HL-60 (cell line): ENCODE data around the gene ANKRD2.

Experiments
- DNase-seq, 2 experiments: peaks; one replicate each; pipeline ENCODE4 v3.0.0-alpha.2; 2010 to 2020; ENCODE audit warnings: low read depth in 1 of 2, low spot score in 1 of 2
- H3K27ac ChIP-seq: fragments of 250-450 bp; sonication (Bioruptor Pico); replicated peaks from 2 replicates; pipeline ENCODE4 v1.5.1; 2020; ENCODE audit warnings: mild to moderate bottlenecking, moderate library complexity
- H3K27me3 ChIP-seq: fragments of 250-450 bp; sonication (Bioruptor Pico); 2 replicates; pipeline ENCODE4 v1.5.1; 2021; ENCODE audit warnings: mild to moderate bottlenecking, moderate library complexity; ENCODE audit not compliant: insufficient read depth, poor library complexity, severe bottlenecking
- H3K4me3 ChIP-seq: replicated peaks from 2 replicates; pipeline ENCODE4 v1.5.1; 2011; ENCODE audit warnings: mild to moderate bottlenecking, control low read depth, low read length; ENCODE audit not compliant: insufficient read depth
- GABPA ChIP-seq: IDR thresholded peaks from 2 replicates; pipeline ENCODE4 v1.6.1; 2012; ENCODE audit warnings: low read depth
- POLR2AphosphoS5 ChIP-seq: IDR thresholded peaks from 2 replicates; pipeline ENCODE4 v1.6.1; 2012; ENCODE audit warnings: low read depth
- SPI1 ChIP-seq: IDR thresholded peaks from 2 replicates; pipeline ENCODE4 v1.6.1; 2012; ENCODE audit warnings: low read depth, mild to moderate bottlenecking, borderline replicate concordance
- TF ChIP-seq, protein P1 (sequence below): IDR thresholded peaks from one replicate; pipeline ENCODE4 v1.5.1; 2011; ENCODE audit warnings: low read length, control low read depth, inconsistent platforms; ENCODE audit not compliant: insufficient read depth
- TF ChIP-seq, protein P2 (sequence below): IDR thresholded peaks from 2 replicates; pipeline ENCODE4 v1.6.1; 2012; ENCODE audit warnings: low read depth; ENCODE audit not compliant: insufficient replicate concordance

Gene ANKRD2

DNA sequence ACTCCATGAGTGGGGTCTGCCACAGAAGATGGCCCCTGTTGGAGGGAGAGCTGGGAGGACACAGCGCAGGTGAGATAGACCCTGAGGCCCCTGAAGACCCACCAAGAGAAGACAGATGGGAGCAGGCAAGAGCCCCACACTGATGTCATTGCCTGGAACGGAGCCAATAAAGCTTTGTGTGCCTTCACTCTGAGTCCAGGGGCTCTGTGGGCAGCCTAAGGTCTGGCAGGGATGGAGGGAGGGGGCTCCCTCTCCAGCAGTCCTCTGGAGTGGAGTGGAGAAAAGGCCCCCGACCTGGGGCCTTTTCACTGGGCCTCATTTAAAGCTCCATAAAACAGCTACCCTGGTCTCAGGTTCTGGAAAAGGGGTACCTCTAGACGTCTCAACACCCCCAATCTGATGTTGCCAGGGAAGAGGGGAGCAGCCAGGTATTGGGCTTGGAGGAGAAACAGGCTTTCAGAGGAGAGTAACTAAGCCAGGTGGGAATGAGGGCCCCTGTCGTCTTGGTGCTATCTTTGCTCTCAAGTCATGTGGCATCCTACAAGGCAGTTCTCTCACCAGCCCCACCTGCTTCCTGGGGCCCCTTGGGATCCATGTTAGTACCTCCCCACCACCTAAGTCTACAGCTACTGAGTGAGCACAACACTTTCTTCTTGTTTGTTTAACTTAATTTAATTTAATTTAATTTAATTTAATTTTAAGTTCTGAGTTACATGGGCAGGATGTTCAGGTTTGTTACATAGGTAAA, 18.3 kb downstream of the ANKRD2 start:
- no peak for DNase-seq
- no peak for TF ChIP-seq SPI1
- no peak for TF ChIP-seq POLR2AphosphoS5
- no peak for TF ChIP-seq GABPA
- TF ChIP-seq, protein P1, sequence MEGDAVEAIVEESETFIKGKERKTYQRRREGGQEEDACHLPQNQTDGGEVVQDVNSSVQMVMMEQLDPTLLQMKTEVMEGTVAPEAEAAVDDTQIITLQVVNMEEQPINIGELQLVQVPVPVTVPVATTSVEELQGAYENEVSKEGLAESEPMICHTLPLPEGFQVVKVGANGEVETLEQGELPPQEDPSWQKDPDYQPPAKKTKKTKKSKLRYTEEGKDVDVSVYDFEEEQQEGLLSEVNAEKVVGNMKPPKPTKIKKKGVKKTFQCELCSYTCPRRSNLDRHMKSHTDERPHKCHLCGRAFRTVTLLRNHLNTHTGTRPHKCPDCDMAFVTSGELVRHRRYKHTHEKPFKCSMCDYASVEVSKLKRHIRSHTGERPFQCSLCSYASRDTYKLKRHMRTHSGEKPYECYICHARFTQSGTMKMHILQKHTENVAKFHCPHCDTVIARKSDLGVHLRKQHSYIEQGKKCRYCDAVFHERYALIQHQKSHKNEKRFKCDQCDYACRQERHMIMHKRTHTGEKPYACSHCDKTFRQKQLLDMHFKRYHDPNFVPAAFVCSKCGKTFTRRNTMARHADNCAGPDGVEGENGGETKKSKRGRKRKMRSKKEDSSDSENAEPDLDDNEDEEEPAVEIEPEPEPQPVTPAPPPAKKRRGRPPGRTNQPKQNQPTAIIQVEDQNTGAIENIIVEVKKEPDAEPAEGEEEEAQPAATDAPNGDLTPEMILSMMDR = no peak
- TF ChIP-seq, protein P2, sequence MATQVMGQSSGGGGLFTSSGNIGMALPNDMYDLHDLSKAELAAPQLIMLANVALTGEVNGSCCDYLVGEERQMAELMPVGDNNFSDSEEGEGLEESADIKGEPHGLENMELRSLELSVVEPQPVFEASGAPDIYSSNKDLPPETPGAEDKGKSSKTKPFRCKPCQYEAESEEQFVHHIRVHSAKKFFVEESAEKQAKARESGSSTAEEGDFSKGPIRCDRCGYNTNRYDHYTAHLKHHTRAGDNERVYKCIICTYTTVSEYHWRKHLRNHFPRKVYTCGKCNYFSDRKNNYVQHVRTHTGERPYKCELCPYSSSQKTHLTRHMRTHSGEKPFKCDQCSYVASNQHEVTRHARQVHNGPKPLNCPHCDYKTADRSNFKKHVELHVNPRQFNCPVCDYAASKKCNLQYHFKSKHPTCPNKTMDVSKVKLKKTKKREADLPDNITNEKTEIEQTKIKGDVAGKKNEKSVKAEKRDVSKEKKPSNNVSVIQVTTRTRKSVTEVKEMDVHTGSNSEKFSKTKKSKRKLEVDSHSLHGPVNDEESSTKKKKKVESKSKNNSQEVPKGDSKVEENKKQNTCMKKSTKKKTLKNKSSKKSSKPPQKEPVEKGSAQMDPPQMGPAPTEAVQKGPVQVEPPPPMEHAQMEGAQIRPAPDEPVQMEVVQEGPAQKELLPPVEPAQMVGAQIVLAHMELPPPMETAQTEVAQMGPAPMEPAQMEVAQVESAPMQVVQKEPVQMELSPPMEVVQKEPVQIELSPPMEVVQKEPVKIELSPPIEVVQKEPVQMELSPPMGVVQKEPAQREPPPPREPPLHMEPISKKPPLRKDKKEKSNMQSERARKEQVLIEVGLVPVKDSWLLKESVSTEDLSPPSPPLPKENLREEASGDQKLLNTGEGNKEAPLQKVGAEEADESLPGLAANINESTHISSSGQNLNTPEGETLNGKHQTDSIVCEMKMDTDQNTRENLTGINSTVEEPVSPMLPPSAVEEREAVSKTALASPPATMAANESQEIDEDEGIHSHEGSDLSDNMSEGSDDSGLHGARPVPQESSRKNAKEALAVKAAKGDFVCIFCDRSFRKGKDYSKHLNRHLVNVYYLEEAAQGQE = no peak
- H3K4me3 ChIP-seq = no peak overlapping the region
- H3K27me3 ChIP-seq = no peaks in the 10 kb centered on the region
- H3K27ac ChIP-seq = no peak overlapping the region

DNA sequence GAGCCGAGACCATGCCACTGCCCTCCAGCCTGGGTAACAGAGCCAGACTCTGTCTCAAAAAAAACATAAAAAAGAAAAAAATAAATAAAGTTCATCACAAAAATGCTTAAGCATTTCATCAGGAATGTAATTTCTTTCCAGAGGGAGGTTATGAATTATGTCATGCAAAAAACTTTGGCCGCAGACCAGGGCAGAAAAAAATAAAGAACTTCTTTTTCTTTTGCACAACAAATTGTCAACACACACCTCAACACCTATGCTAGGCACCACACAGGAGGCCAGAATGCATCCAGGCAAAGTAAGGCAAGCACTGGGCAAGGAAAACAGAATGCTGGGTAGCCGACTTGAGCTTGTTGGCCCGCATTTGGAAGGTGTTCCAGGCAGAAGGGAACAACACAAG, 20.8 kb downstream of the ANKRD2 start:
- no peak for DNase-seq
- H3K27ac ChIP-seq = no peak overlapping the region
- no peak overlapping the region for H3K4me3 ChIP-seq
- TF ChIP-seq, protein P2 = no peak
- TF ChIP-seq POLR2AphosphoS5 (no peak), SPI1 (no peak), GABPA (no peak)
- TF ChIP-seq, protein P1 = no peak
- H3K27me3 ChIP-seq = no peaks in the 10 kb centered on the region

DNA sequence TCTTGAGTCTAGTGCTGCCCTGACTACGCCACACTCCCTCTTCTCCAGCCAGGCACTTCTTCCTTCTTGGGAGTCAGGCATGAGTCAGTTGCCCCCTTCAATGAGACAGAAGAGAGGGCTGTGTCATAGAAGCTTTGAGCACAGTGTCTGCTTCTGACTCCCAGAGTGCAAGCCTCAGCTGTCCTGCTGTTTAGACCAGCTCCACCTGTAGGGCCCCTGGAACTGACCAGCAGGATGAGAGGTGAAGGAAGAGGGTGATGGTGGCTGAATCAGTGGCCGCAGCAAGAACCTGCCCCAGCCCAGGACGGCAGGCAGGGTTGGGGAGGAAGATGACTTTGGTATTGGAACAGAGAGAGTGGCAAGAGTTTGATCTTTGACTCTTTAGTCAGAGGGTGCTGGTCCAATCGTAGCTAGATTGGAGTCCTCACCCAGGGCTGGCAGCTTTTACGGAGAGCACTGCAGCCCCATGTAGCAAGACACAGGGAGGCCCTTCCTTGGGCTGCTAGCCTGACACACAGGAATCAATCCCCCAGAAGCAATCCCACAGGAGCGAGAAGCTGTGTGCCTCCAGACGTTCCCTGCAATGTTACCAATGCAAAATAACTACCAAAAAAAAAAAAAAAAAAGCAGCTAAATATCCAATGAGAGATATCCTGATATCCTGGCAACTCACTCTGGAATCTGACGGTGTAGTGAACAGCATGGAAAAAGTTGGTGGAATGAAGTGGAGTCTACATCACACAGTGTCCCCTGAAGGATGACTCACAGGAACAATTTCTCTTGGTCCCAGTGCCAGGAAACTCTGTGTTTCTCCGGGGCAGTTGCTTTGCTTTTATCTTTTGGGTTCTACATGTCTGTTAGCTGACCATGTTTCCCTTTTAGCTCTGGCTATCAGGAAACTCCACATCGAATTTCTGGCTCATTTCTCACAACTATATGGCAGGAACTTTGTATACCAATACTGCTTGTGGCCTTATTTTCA, 23.8 kb downstream of the ANKRD2 start:
- Histone ChIP-seq H3K27me3 (no peaks in the 10 kb centered on the region), H3K4me3 (no peak overlapping the region), H3K27ac (no peak overlapping the region)
- no peak for DNase-seq
- TF ChIP-seq POLR2AphosphoS5 (no peak), SPI1 (no peak), GABPA (no peak)
- TF ChIP-seq, protein P1 = no peak
- TF ChIP-seq, protein P2 = no peak
